Measurements from ENCODE around the gene PGAM2. TPM values are rescaled to one million over a fixed set of nuclear protein-coding genes. Genes with fewer than 3 reads are reported as not detected.
A peak's percentile ranks its signal among the peaks of the same experiment; 100 is the strongest.

PGAM2 gene
- total RNA-seq, 1 donor from 2014 or later: 618 TPM

- Histone ChIP-seq H3K4me1 (ENCODE audit: control insufficient read depth in 3 of 3, insufficient read depth in 3 of 3, low read length in 3 of 3) (peaks cover 7 to 27% (median 17%) of the 10 kb centered on the region in 3 donors), H3K9ac (ENCODE audit: low read depth in 1 of 3, low read length in 3 of 3) (peak overlapping the region in 1 of 3 donors; percentile 40), H3K27ac (ENCODE audit: low read depth, low read length) (no peak overlapping the region), H3K27me3 (ENCODE audit: control insufficient read depth in 3 of 3, insufficient read depth in 3 of 3, low read length in 3 of 3) (peaks cover 9 to 26% (median 10%) of the 10 kb centered on the region in 3 donors), H3K9me3 (ENCODE audit: control insufficient read depth in 3 of 3, low read length in 3 of 3) (no peaks in the 10 kb centered on the region), H3K36me3 (ENCODE audit: control insufficient read depth in 3 of 3, insufficient read depth in 3 of 3, low read length in 3 of 3) (peaks cover 3 to 7% (median 6%) of the 10 kb centered on the region in 3 donors), H3K4me3 (ENCODE audit: low read length in 3 of 3) (no peak overlapping the region)
Observed at GRCh38 chr7:44108768-44109750, 43.7 kb upstream of the PGAM2 start.

DNA sequence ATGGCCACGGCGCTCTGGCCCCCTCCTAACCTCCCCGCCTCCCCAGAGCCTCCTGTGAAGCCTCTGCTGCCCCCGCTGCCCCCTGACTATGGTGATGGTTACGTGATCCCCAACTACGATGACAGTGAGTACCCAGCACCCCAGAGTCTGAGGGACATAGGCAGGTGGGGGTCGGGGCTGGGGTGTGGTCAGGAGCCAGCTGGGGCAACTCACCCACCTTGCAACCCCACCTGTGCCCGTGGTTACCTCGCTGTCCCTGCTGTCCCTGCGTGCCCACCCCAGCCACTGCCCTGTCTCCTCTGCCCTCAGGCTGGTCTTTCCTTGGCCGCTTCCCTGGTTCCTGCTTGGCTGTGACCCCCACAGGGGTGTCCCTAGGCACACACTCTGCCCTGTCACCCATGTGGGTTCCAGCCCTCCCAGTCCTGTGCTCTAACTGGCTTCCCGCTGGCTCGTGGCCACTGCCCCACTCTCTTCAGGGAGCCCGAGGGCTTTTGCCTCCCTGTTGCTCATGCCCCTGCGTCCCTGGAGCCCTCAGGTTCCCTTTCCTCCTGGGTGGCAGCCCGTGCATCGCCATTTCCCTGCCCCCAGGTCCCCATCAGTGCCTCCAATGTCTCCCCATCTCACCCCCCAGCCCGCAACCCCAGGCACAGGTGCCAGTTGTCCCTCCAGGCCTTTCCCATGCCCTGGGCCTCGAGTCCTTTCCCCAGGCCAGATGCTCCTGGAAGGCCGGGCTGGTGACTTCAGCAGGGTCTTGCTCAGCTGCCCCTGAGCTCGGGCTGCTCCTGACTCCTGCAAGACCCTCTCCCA, 42.8 kb upstream of the PGAM2 start:
- peaks cover 0 to 7% (median 4%) of the 10 kb centered on the region in 3 donors for H3K36me3 ChIP-seq (ENCODE audit: control insufficient read depth in 3 of 3, insufficient read depth in 3 of 3, low read length in 3 of 3)

DNA sequence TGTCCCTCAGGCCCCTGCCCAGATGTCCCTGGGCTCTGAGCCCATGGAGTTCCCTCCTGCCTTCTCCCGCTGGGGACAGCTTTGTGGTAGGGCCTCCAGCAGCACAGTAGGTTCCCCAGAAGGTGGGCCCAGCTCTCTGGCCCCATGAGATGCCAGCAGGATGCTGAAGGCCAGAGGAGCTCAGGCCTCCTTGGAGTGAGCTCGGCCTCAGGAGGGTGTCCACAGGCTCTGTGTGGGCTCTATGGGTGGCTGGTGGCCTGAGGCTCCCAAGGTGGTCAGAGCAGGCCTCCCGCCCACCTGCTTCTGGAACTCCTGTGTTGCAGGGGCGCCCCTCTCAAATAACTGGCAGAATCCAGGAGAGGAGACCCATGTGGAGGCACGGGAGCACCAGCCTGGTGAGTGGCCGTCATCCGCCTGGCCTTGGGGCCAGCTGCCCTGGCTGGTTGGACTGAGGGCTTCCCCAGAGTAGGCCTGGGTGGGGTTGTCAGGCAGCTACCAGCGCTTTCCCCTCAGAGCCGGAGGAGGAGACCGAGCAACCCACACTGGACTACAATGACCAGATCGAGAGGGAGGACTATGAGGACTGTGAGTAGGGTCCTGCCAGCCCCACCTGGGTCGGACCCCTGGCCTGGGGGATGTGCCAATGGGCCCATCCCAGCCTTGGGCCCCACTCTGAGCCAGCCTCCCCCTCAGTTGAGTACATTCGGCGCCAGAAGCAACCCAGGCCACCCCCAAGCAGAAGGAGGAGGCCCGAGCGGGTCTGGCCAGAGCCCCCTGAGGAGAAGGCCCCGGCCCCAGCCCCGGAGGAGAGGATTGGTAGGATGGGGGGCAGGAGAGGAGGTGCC, 42.0 kb upstream of the PGAM2 start:
- no peaks in the 10 kb centered on the region for H3K9me3 ChIP-seq (ENCODE audit: control insufficient read depth in 3 of 3, low read length in 3 of 3)
- peaks cover 0 to 5% (median 4%) of the 10 kb centered on the region in 3 donors for H3K36me3 ChIP-seq (ENCODE audit: control insufficient read depth in 3 of 3, insufficient read depth in 3 of 3, low read length in 3 of 3)
- H3K27ac ChIP-seq (ENCODE audit: low read depth, low read length): no peak overlapping the region
- H3K27me3 ChIP-seq (ENCODE audit: control insufficient read depth in 3 of 3, insufficient read depth in 3 of 3, low read length in 3 of 3): peaks cover 14 to 26% (median 16%) of the 10 kb centered on the region in 3 donors
- peak overlapping the region in 1 of 3 donors; percentile 33 for H3K9ac ChIP-seq (ENCODE audit: low read depth in 1 of 3, low read length in 3 of 3)
- H3K4me1 ChIP-seq (ENCODE audit: control insufficient read depth in 3 of 3, insufficient read depth in 3 of 3, low read length in 3 of 3): peaks cover 12 to 30% (median 21%) of the 10 kb centered on the region in 3 donors
- H3K4me3 ChIP-seq (ENCODE audit: low read length in 3 of 3): no peak overlapping the region

More for the DNA sequence above, 42.8 kb upstream of the PGAM2 start:
- Histone ChIP-seq H3K4me1 (ENCODE audit: control insufficient read depth in 3 of 3, insufficient read depth in 3 of 3, low read length in 3 of 3) (peaks cover 12 to 27% (median 19%) of the 10 kb centered on the region in 3 donors), H3K27me3 (ENCODE audit: control insufficient read depth in 3 of 3, insufficient read depth in 3 of 3, low read length in 3 of 3) (peaks cover 14 to 26% (median 15%) of the 10 kb centered on the region in 3 donors), H3K27ac (ENCODE audit: low read depth, low read length) (no peak overlapping the region), H3K9ac (ENCODE audit: low read depth in 1 of 3, low read length in 3 of 3) (peak overlapping the region in 1 of 3 donors; percentile 33), H3K4me3 (ENCODE audit: low read length in 3 of 3) (no peak overlapping the region), H3K9me3 (ENCODE audit: control insufficient read depth in 3 of 3, low read length in 3 of 3) (no peaks in the 10 kb centered on the region)

DNA sequence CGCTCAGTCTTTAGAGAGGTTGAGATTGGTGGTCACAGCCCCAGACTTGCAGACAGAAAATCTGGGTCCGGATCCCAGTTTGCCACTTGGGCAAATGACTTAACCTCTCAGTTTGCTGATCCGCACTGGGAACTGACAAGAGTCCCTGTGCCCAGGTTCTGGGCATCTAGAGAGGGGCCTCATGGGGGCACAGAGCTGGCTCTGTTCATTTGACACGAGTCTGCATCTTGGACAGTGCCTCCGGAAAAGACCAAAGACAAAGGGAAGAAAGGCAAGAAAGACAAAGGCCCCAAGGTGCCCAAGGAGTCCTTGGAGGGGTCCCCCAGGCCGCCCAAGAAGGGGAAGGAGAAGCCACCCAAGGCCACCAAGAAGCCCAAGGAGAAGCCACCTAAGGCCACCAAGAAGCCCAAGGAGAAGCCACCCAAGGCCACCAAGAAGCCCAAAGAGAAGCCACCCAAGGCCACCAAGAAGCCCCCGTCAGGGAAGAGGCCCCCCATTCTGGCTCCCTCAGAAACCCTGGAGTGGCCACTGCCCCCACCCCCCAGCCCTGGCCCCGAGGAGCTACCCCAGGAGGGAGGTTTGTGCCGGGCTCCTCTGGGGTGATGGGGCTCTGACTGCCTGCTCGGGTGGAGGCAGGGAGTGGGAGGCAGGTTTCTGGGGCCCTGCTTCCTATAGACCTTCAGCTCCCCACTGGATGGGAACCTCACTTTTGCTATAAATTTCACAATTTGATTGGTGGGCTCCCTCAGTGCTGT, 41.1 kb upstream of the PGAM2 start:
- Histone ChIP-seq H3K4me3 (ENCODE audit: low read length in 3 of 3) (no peak overlapping the region), H3K4me1 (ENCODE audit: control insufficient read depth in 3 of 3, insufficient read depth in 3 of 3, low read length in 3 of 3) (peaks cover 12 to 26% (median 21%) of the 10 kb centered on the region in 3 donors), H3K27ac (ENCODE audit: low read depth, low read length) (peak overlapping the region; percentile 52), H3K36me3 (ENCODE audit: control insufficient read depth in 3 of 3, insufficient read depth in 3 of 3, low read length in 3 of 3) (peaks cover 0 to 4% (median 3%) of the 10 kb centered on the region in 3 donors), H3K9me3 (ENCODE audit: control insufficient read depth in 3 of 3, low read length in 3 of 3) (no peaks in the 10 kb centered on the region), H3K27me3 (ENCODE audit: control insufficient read depth in 3 of 3, insufficient read depth in 3 of 3, low read length in 3 of 3) (peaks cover 10 to 25% (median 16%) of the 10 kb centered on the region in 3 donors), H3K9ac (ENCODE audit: low read depth in 1 of 3, low read length in 3 of 3) (peak overlapping the region in 1 of 3 donors; percentile 47)

DNA sequence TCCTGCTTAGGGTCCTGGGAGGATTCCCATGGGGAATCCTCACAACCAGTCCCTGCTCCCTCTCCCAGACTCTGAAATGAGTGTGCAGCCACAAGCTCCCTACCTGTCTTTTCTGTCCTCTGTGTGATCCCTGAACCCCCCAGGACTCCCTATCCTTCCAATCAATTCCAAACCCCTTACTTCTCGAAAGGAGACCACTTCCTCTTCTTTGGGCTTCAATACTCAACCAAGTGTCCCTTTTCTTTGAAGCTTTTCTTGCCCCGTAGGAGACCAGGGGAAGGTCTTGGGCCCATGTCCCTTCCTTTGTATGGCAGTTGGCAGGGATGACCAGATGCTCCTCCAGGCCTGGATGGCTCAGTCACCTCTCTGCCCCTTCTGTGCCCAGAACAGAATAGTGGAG, 40.5 kb upstream of the PGAM2 start:
- Histone ChIP-seq H3K9ac (ENCODE audit: low read depth in 1 of 3, low read length in 3 of 3) (peak overlapping the region in 1 of 3 donors; percentile 47), H3K27me3 (ENCODE audit: control insufficient read depth in 3 of 3, insufficient read depth in 3 of 3, low read length in 3 of 3) (peaks cover 10 to 22% (median 16%) of the 10 kb centered on the region in 3 donors), H3K36me3 (ENCODE audit: control insufficient read depth in 3 of 3, insufficient read depth in 3 of 3, low read length in 3 of 3) (peaks cover 0 to 4% (median 0%) of the 10 kb centered on the region in 3 donors), H3K27ac (ENCODE audit: low read depth, low read length) (peak overlapping the region; percentile 52), H3K9me3 (ENCODE audit: control insufficient read depth in 3 of 3, low read length in 3 of 3) (no peaks in the 10 kb centered on the region), H3K4me1 (ENCODE audit: control insufficient read depth in 3 of 3, insufficient read depth in 3 of 3, low read length in 3 of 3) (peaks cover 17 to 31% (median 28%) of the 10 kb centered on the region in 3 donors), H3K4me3 (ENCODE audit: low read length in 3 of 3) (peak overlapping the region; percentile 45 to 73 (median 66))

GRCh38 chr7:44104860-44105771, 39.7 kb upstream of the PGAM2 start:
- peak overlapping the region; percentile 65 to 73 (median 66) for H3K4me3 ChIP-seq (ENCODE audit: low read length in 3 of 3)
- peak overlapping the region in 2 of 3 donors; percentile 74 for H3K9ac ChIP-seq (ENCODE audit: low read depth in 1 of 3, low read length in 3 of 3)
- peaks cover 10 to 18% (median 16%) of the 10 kb centered on the region in 3 donors for H3K27me3 ChIP-seq (ENCODE audit: control insufficient read depth in 3 of 3, insufficient read depth in 3 of 3, low read length in 3 of 3)
- peaks cover 0 to under 1% (median 0%) of the 10 kb centered on the region in 3 donors for H3K36me3 ChIP-seq (ENCODE audit: control insufficient read depth in 3 of 3, insufficient read depth in 3 of 3, low read length in 3 of 3)
- peak overlapping the region; percentile 77 for H3K27ac ChIP-seq (ENCODE audit: low read depth, low read length)
- H3K9me3 ChIP-seq (ENCODE audit: control insufficient read depth in 3 of 3, low read length in 3 of 3): no peaks in the 10 kb centered on the region
- peaks cover 17 to 33% (median 32%) of the 10 kb centered on the region in 3 donors for H3K4me1 ChIP-seq (ENCODE audit: control insufficient read depth in 3 of 3, insufficient read depth in 3 of 3, low read length in 3 of 3)

DNA sequence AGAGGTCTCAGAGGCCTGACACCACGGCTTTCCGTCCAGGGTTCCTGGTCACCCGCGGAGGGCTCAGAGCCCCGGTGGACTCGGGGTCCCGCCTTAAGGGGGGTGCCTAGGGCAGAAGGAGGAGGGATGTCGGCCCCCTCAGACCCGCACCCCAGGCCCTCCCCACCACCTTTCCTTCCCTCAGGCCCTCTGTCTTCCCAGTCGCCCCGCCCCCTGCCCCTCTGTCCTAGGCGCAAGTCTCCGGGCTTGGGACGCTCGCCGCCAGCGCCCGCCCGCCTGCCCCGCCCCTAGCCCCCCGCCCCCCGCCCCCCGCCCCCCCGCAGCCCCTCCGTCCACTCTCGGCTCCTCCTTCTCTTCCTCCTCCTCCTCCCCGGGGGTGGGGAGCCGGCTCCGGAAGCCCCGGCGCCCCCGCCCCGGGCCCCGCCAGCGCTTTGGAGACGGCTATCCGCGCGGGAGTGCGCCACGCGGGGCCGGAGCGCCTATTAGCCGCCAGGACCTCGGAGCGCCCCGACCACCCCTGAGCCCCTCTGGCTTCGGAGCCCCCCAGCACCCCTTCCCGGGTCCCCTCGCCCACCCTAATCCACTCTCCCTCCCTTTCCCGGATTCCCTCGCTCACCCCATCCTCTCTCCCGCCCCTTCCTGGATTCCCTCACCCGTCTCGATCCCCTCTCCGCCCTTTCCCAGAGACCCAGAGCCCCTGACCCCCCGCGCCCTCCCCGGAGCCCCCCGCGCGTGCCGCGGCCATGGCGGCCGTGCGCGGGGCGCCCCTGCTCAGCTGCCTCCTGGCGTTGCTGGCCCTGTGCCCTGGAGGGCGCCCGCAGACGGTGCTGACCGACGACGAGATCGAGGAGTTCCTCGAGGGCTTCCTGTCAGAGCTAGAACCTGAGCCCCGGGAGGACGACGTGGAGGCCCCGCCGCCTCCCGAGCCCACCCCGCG, 38.8 kb upstream of the PGAM2 start, which contains the start of gene AEBP1:
Gene AEBP1 (plus strand): TSS at position 423 of the 937 bp plus-strand sequence. CDS start 321 bp downstream, at position 744.
- Histone ChIP-seq H3K4me1 (ENCODE audit: control insufficient read depth in 3 of 3, insufficient read depth in 3 of 3, low read length in 3 of 3) (peaks cover 17 to 33% (median 32%) of the 10 kb centered on the region in 3 donors), H3K4me3 (ENCODE audit: low read length in 3 of 3) (peak within 1 kb of the TSS; percentile 65 to 73 (median 66)), H3K36me3 (ENCODE audit: control insufficient read depth in 3 of 3, insufficient read depth in 3 of 3, low read length in 3 of 3) (no peaks in the 10 kb centered on the region), H3K27ac (ENCODE audit: low read depth, low read length) (peak within 1 kb of the TSS; percentile 77), H3K27me3 (ENCODE audit: control insufficient read depth in 3 of 3, insufficient read depth in 3 of 3, low read length in 3 of 3) (peaks cover 10 to 16% (median 14%) of the 10 kb centered on the region in 3 donors), H3K9me3 (ENCODE audit: control insufficient read depth in 3 of 3, low read length in 3 of 3) (no peaks in the 10 kb centered on the region), H3K9ac (ENCODE audit: low read depth in 1 of 3, low read length in 3 of 3) (peak within 1 kb of the TSS in 2 of 3 donors; percentile 74)
